Activated T-cell treated with anti-CD3 and anti-CD28 coated beads for 4 hours (primary cell): ENCODE measurements around the gene KRTAP12-1.
"Not testable (repeated sequence)": the region's sequence is repeated elsewhere in the genome, so short reads cannot be mapped to it uniquely, and the experiment has no call there.

Experiments used
- DNase-seq: peaks from one replicate; pipeline ENCODE4 v3.0.0-alpha.2; 2020

The KRTAP12-1 gene

DNA sequence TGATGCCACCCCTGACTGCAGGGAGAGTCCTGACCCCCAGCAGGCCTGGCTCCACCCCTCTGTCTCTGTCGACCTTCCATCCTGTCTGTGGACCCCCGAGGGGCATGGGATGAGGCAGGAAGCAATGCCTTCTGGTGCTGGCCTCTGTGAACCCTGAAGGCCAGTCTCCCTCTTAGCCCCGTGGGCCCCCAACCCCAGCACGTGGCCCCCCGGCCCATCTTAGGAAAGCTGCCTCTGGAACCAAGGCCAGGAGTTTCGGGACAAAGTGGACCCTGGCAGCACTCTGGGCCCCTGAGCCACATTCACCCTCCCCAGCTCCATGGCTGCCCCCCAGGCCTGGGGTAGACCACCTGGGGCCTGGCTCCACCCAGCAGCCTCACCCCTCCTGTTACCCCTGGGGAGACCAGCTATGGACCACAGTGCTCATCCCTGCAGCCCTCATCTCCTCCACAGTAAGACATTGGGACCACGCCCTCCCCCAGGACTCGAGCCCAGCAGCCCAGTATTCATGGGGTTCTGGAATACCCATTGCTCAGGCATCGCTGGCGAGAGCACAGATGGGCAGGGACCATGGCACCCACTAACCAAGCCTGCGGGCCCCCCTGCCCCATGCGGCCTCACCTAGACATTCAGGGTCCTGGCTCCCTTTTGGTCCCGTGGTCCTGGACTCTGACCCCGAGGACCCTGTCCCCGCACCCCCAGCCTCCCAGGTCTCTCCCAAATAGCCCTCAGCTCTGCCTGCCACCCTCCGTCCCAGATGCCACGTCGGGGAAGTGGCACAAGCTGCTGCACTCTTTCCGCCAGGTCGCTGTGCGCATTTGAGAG lies 43.2 kb downstream of the KRTAP12-1 start:
- not testable (repeated sequence) for DNase-seq

DNA sequence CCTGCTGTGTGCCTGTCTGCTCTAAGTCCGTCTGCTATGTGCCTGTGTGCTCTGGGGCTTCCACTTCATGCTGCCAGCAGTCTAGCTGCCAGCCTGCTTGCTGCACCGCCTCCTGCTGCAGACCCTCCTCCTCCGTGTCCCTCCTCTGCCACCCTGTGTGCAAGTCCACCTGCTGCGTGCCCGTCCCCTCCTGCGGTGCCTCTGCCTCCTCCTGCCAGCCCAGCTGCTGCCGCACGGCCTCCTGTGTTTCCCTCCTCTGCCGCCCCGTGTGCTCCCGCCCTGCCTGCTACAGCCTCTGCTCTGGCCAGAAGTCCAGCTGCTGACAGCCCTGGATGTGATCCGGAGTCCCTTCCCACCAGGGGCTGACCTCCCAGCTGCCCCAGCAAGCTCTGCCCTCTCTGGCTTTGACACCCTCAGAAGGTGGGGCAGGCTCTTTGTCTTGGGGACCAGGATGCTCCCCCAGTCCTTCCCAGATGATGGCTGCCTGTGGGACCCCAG lies 44.1 kb downstream of the KRTAP12-1 start:
- DNase-seq: not testable (repeated sequence)

DNA sequence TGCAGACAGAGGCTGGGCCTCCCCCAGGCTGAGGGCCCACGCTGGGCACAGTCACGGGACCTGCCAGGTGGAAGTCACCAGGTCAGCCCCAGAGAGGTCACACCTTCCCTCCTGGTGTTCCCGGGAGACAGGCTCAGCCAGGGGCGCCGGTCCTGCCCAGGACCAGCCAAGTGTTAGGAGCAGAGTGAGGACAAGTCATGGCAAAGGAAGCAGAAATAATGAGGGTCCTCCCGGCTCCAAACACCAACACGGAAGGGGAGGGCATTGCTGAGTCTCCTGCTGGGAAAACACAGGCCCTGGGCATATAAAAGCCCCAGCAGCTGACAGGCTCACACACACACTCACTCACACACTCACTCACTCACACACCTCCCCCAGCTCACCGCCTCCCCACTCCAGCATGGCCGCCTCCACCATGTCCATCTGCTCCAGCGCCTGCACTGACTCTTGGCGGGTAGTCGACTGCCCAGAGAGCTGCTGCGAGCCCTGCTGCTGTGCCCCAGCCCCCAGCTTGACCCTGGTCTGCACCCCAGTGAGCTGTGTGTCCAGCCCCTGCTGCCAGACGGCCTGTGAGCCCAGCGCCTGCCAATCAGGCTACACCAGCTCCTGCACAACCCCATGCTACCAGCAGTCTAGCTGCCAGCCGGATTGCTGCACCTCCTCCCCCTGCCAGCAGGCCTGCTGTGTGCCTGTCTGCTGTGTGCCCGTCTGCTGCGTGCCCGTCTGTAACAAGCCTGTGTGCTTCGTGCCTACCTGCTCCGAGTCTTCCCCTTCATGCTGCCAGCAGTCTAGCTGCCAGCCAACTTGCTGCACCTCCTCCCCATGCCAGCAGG lies 44.7 kb downstream of the KRTAP12-1 start, which contains the start of gene KRTAP10-10:
KRTAP10-10 (plus strand) TSS at position 339 of the 833 bp plus-strand sequence; CDS start at position 401, 62 bp downstream.
- DNase-seq: no peak

DNA sequence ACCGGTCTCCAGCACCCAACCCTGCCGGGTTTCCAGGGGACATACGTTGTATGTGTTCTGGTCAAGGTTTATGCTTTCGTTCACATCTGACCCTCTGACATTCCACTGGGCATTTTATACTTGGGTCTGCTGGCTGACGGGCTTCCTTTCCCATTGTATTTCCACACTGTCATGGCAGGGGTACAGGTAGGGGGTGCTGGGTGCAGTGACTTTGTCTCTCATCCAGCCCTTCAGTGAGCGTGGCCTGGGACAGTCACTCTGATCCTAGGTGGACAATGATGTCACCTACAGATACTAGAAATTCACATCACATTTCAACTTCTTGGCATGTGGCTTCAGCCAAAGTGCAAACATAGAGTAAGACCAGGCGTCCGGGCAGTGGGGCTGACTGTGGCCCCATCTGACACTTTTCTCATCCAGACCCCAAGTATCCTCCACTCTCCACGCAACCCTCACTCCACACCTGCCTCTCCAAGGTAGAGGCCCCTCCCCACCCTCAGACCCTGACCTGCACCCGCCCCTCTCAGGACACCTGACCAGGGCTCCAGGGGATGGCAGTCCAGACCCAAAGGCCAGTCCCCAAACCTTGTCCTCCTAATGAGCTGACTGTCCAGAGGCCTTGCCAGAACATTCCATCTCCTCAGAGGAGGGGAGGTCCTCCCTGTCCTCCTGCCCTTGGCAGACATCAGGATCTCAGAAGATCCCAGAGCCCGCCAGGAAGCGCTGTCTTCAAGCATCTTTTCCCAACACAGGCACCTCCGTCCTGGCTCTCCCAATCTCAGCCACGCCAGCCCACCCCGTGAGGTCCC lies 45.5 kb downstream of the KRTAP12-1 start:
- DNase-seq: no peak

DNA sequence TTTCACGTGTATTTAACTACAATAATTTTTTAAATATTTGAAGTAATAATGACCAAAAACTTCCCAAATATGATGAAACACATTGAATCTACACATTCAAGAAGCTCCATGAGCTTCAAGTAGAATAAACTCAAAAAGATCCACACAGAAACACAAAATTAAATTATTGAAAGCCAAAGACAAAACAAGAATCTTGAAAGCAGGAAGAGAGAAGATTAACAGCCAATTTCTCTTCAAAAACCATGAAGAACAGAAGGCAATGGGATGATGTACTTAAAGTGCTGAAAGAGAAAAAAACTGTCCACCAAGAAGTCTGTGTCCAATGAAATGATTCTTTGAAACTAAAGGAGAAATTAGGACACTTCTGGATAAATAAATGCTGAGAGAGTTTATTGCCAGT lies 49.9 kb downstream of the KRTAP12-1 start:
- no peak for DNase-seq
